Measurements from ENCODE around the gene CNTN4.

The CNTN4 gene

GRCh38 chr3:2547049-2547448 is 448.4 kb downstream of the CNTN4 start:
- peaks cover 0 to 7% of the 10 kb centered on the region in 2 donors for H3K9me3 ChIP-seq (ENCODE audit: control insufficient read depth in 1 of 2, low read length in 2 of 2)

GRCh38 chr3:2554656-2555055 is 456.0 kb downstream of the CNTN4 start:
- no peak overlapping the region for H3K9ac ChIP-seq (ENCODE audit: low read depth in 1 of 2, low read length in 2 of 2)
- no peaks in the 10 kb centered on the region for H3K4me1 ChIP-seq (ENCODE audit: control insufficient read depth in 1 of 2, insufficient read depth in 2 of 2, low read length in 2 of 2)
- no peak overlapping the region for H3K4me3 ChIP-seq (ENCODE audit: low read depth in 1 of 2, low read length in 2 of 2)

More at GRCh38 chr3:2547049-2547448, 448.4 kb downstream of the CNTN4 start:
- no peaks in the 10 kb centered on the region for H3K36me3 ChIP-seq (ENCODE audit: control insufficient read depth in 1 of 2, insufficient read depth in 2 of 2, low read length in 2 of 2)
- H3K27me3 ChIP-seq (ENCODE audit: control insufficient read depth in 1 of 2, insufficient read depth in 2 of 2, low read length in 2 of 2), result no peaks in the 10 kb centered on the region
- no peak overlapping the region for H3K27ac ChIP-seq (ENCODE audit: low read depth, low read length)
- no peak overlapping the region for H3K9ac ChIP-seq (ENCODE audit: low read depth in 1 of 2, low read length in 2 of 2)
- no peak overlapping the region for H3K4me3 ChIP-seq (ENCODE audit: low read depth in 1 of 2, low read length in 2 of 2)
- H3K4me1 ChIP-seq (ENCODE audit: control insufficient read depth in 1 of 2, insufficient read depth in 2 of 2, low read length in 2 of 2), result no peaks in the 10 kb centered on the region

GRCh38 chr3:2558796-2559195 is 460.1 kb downstream of the CNTN4 start:
- Histone ChIP-seq H3K4me3 (ENCODE audit: low read depth in 1 of 2, low read length in 2 of 2) (no peak overlapping the region), H3K4me1 (ENCODE audit: control insufficient read depth in 1 of 2, insufficient read depth in 2 of 2, low read length in 2 of 2) (no peaks in the 10 kb centered on the region), H3K27ac (ENCODE audit: low read depth, low read length) (no peak overlapping the region), H3K9me3 (ENCODE audit: control insufficient read depth in 1 of 2, low read length in 2 of 2) (no peaks in the 10 kb centered on the region), H3K36me3 (ENCODE audit: control insufficient read depth in 1 of 2, insufficient read depth in 2 of 2, low read length in 2 of 2) (no peaks in the 10 kb centered on the region), H3K9ac (ENCODE audit: low read depth in 1 of 2, low read length in 2 of 2) (no peak overlapping the region), H3K27me3 (ENCODE audit: control insufficient read depth in 1 of 2, insufficient read depth in 2 of 2, low read length in 2 of 2) (no peaks in the 10 kb centered on the region)

More at GRCh38 chr3:2554656-2555055, 456.0 kb downstream of the CNTN4 start:
- no peak overlapping the region for H3K27ac ChIP-seq (ENCODE audit: low read depth, low read length)
- no peaks in the 10 kb centered on the region for H3K9me3 ChIP-seq (ENCODE audit: control insufficient read depth in 1 of 2, low read length in 2 of 2)
- H3K36me3 ChIP-seq (ENCODE audit: control insufficient read depth in 1 of 2, insufficient read depth in 2 of 2, low read length in 2 of 2), result no peaks in the 10 kb centered on the region
- no peaks in the 10 kb centered on the region for H3K27me3 ChIP-seq (ENCODE audit: control insufficient read depth in 1 of 2, insufficient read depth in 2 of 2, low read length in 2 of 2)

GRCh38 chr3:2567451-2567850 is 468.8 kb downstream of the CNTN4 start:
- H3K9me3 ChIP-seq (ENCODE audit: control insufficient read depth in 1 of 2, low read length in 2 of 2), result no peaks in the 10 kb centered on the region
- no peak overlapping the region for H3K4me3 ChIP-seq (ENCODE audit: low read depth in 1 of 2, low read length in 2 of 2)
- H3K4me1 ChIP-seq (ENCODE audit: control insufficient read depth in 1 of 2, insufficient read depth in 2 of 2, low read length in 2 of 2), result no peaks in the 10 kb centered on the region
- no peak overlapping the region for H3K27ac ChIP-seq (ENCODE audit: low read depth, low read length)
- H3K36me3 ChIP-seq (ENCODE audit: control insufficient read depth in 1 of 2, insufficient read depth in 2 of 2, low read length in 2 of 2), result no peaks in the 10 kb centered on the region
- H3K9ac ChIP-seq (ENCODE audit: low read depth in 1 of 2, low read length in 2 of 2), result no peak overlapping the region
- no peaks in the 10 kb centered on the region for H3K27me3 ChIP-seq (ENCODE audit: control insufficient read depth in 1 of 2, insufficient read depth in 2 of 2, low read length in 2 of 2)

- Histone ChIP-seq H3K4me1 (ENCODE audit: control insufficient read depth in 1 of 2, insufficient read depth in 2 of 2, low read length in 2 of 2) (no peaks in the 10 kb centered on the region), H3K9me3 (ENCODE audit: control insufficient read depth in 1 of 2, low read length in 2 of 2) (no peaks in the 10 kb centered on the region), H3K4me3 (ENCODE audit: low read depth in 1 of 2, low read length in 2 of 2) (no peak overlapping the region), H3K36me3 (ENCODE audit: control insufficient read depth in 1 of 2, insufficient read depth in 2 of 2, low read length in 2 of 2) (no peaks in the 10 kb centered on the region), H3K9ac (ENCODE audit: low read depth in 1 of 2, low read length in 2 of 2) (no peak overlapping the region), H3K27me3 (ENCODE audit: control insufficient read depth in 1 of 2, insufficient read depth in 2 of 2, low read length in 2 of 2) (no peaks in the 10 kb centered on the region), H3K27ac (ENCODE audit: low read depth, low read length) (no peak overlapping the region)
Observed at GRCh38 chr3:2568156-2568555, 469.5 kb downstream of the CNTN4 start.

- H3K9me3 ChIP-seq (ENCODE audit: control insufficient read depth in 1 of 2, low read length in 2 of 2), result no peaks in the 10 kb centered on the region
- H3K4me1 ChIP-seq (ENCODE audit: control insufficient read depth in 1 of 2, insufficient read depth in 2 of 2, low read length in 2 of 2), result no peaks in the 10 kb centered on the region
- no peak overlapping the region for H3K4me3 ChIP-seq (ENCODE audit: low read depth in 1 of 2, low read length in 2 of 2)
- H3K27ac ChIP-seq (ENCODE audit: low read depth, low read length), result no peak overlapping the region
- H3K27me3 ChIP-seq (ENCODE audit: control insufficient read depth in 1 of 2, insufficient read depth in 2 of 2, low read length in 2 of 2), result no peaks in the 10 kb centered on the region
- H3K36me3 ChIP-seq (ENCODE audit: control insufficient read depth in 1 of 2, insufficient read depth in 2 of 2, low read length in 2 of 2), result no peaks in the 10 kb centered on the region
- H3K9ac ChIP-seq (ENCODE audit: low read depth in 1 of 2, low read length in 2 of 2), result no peak overlapping the region
Observed at GRCh38 chr3:2568929-2569328, 470.3 kb downstream of the CNTN4 start.

GRCh38 chr3:2577571-2577970 is 478.9 kb downstream of the CNTN4 start:
- no peaks in the 10 kb centered on the region for H3K36me3 ChIP-seq (ENCODE audit: control insufficient read depth in 1 of 2, insufficient read depth in 2 of 2, low read length in 2 of 2)
- H3K4me1 ChIP-seq (ENCODE audit: control insufficient read depth in 1 of 2, insufficient read depth in 2 of 2, low read length in 2 of 2), result no peaks in the 10 kb centered on the region
- no peak overlapping the region for H3K9ac ChIP-seq (ENCODE audit: low read depth in 1 of 2, low read length in 2 of 2)
- H3K9me3 ChIP-seq (ENCODE audit: control insufficient read depth in 1 of 2, low read length in 2 of 2), result peaks cover 0 to 5% of the 10 kb centered on the region in 2 donors
- H3K27me3 ChIP-seq (ENCODE audit: control insufficient read depth in 1 of 2, insufficient read depth in 2 of 2, low read length in 2 of 2), result no peaks in the 10 kb centered on the region
- H3K4me3 ChIP-seq (ENCODE audit: low read depth in 1 of 2, low read length in 2 of 2), result no peak overlapping the region
- no peak overlapping the region for H3K27ac ChIP-seq (ENCODE audit: low read depth, low read length)

GRCh38 chr3:2578560-2578959 is 479.9 kb downstream of the CNTN4 start:
- Histone ChIP-seq H3K9ac (ENCODE audit: low read depth in 1 of 2, low read length in 2 of 2) (no peak overlapping the region), H3K27ac (ENCODE audit: low read depth, low read length) (no peak overlapping the region), H3K27me3 (ENCODE audit: control insufficient read depth in 1 of 2, insufficient read depth in 2 of 2, low read length in 2 of 2) (no peaks in the 10 kb centered on the region), H3K4me1 (ENCODE audit: control insufficient read depth in 1 of 2, insufficient read depth in 2 of 2, low read length in 2 of 2) (no peaks in the 10 kb centered on the region), H3K4me3 (ENCODE audit: low read depth in 1 of 2, low read length in 2 of 2) (no peak overlapping the region), H3K36me3 (ENCODE audit: control insufficient read depth in 1 of 2, insufficient read depth in 2 of 2, low read length in 2 of 2) (no peaks in the 10 kb centered on the region), H3K9me3 (ENCODE audit: control insufficient read depth in 1 of 2, low read length in 2 of 2) (peaks cover 0 to 5% of the 10 kb centered on the region in 2 donors)

GRCh38 chr3:2579206-2579605 is 480.5 kb downstream of the CNTN4 start:
- Histone ChIP-seq H3K4me3 (ENCODE audit: low read depth in 1 of 2, low read length in 2 of 2) (no peak overlapping the region), H3K4me1 (ENCODE audit: control insufficient read depth in 1 of 2, insufficient read depth in 2 of 2, low read length in 2 of 2) (no peaks in the 10 kb centered on the region), H3K27me3 (ENCODE audit: control insufficient read depth in 1 of 2, insufficient read depth in 2 of 2, low read length in 2 of 2) (no peaks in the 10 kb centered on the region), H3K9me3 (ENCODE audit: control insufficient read depth in 1 of 2, low read length in 2 of 2) (peaks cover 0 to 5% of the 10 kb centered on the region in 2 donors), H3K9ac (ENCODE audit: low read depth in 1 of 2, low read length in 2 of 2) (no peak overlapping the region), H3K36me3 (ENCODE audit: control insufficient read depth in 1 of 2, insufficient read depth in 2 of 2, low read length in 2 of 2) (no peaks in the 10 kb centered on the region), H3K27ac (ENCODE audit: low read depth, low read length) (no peak overlapping the region)

- H3K4me3 ChIP-seq (ENCODE audit: low read depth in 1 of 2, low read length in 2 of 2), result no peak overlapping the region
- H3K9me3 ChIP-seq (ENCODE audit: control insufficient read depth in 1 of 2, low read length in 2 of 2), result no peaks in the 10 kb centered on the region
- no peaks in the 10 kb centered on the region for H3K4me1 ChIP-seq (ENCODE audit: control insufficient read depth in 1 of 2, insufficient read depth in 2 of 2, low read length in 2 of 2)
- no peaks in the 10 kb centered on the region for H3K36me3 ChIP-seq (ENCODE audit: control insufficient read depth in 1 of 2, insufficient read depth in 2 of 2, low read length in 2 of 2)
- no peak overlapping the region for H3K9ac ChIP-seq (ENCODE audit: low read depth in 1 of 2, low read length in 2 of 2)
- H3K27ac ChIP-seq (ENCODE audit: low read depth, low read length), result no peak overlapping the region
- H3K27me3 ChIP-seq (ENCODE audit: control insufficient read depth in 1 of 2, insufficient read depth in 2 of 2, low read length in 2 of 2), result no peaks in the 10 kb centered on the region
Observed at GRCh38 chr3:2583046-2583445, 484.4 kb downstream of the CNTN4 start.
